IMR-90 (cell line): ENCODE results near the gene ACVR1.

Source experiments
- CEBPB ChIP-seq: IDR thresholded peaks from 2 replicates; pipeline ENCODE4 v1.6.1; 2012; ENCODE audit warnings: low read depth, low read length, improper control_type of control experiment
- CHD1 ChIP-seq: IDR thresholded peaks from 2 replicates; pipeline ENCODE4 v1.6.1; 2012; ENCODE audit warnings: low read depth, low read length, improper control_type of control experiment
- CTCF ChIP-seq: conservative IDR thresholded peaks from 2 replicates; pipeline ENCODE4 v1.5.1; 2012; ENCODE audit warnings: mild to moderate bottlenecking, low read depth, low read length, improper control_type of control experiment
- ELK1 ChIP-seq: fragments of 150-350 bp; IDR thresholded peaks from 2 replicates; pipeline ENCODE4 v1.6.1; 2016; ENCODE audit warnings: low read depth, mild to moderate bottlenecking, low read length, moderate library complexity, borderline replicate concordance
- MAFK ChIP-seq: IDR thresholded peaks from 2 replicates; pipeline ENCODE4 v1.6.1; 2012; ENCODE audit warnings: low read depth, low read length, improper control_type of control experiment
- MXI1 ChIP-seq: IDR thresholded peaks from 2 replicates; pipeline ENCODE4 v1.6.1; 2012; ENCODE audit warnings: low read depth, mild to moderate bottlenecking, low read length, moderate library complexity, borderline replicate concordance
- POLR2A ChIP-seq: IDR thresholded peaks from 2 replicates; pipeline ENCODE4 v1.6.1; 2012; ENCODE audit warnings: mild to moderate bottlenecking, low read depth, low read length
- RAD21 ChIP-seq: IDR thresholded peaks from 2 replicates; pipeline ENCODE4 v1.6.1; 2012; ENCODE audit warnings: low read length, improper control_type of control experiment
- USF2 ChIP-seq: fragments of 150-350 bp; IDR thresholded peaks from 2 replicates; pipeline ENCODE4 v1.6.1; 2017; ENCODE audit warnings: mild to moderate bottlenecking, antibody characterized with exemption, low read length, low read depth

GRCh38 chr2:157815421-157815820, 60.7 kb downstream of the ACVR1 start:
- TF ChIP-seq MXI1 (no peak), CTCF (no peak), POLR2A (no peak), CEBPB (no peak), CHD1 (no peak), USF2 (no peak), RAD21 (no peak), ELK1 (no peak), MAFK (no peak)
